NCI-H510A treated with DMSO at 0.1 percent for 48 hours (cell line): Measurements from ENCODE around the gene STK35.
"Not testable (repeated sequence)": the region's sequence is repeated elsewhere in the genome, so short reads cannot be mapped to it uniquely, and the experiment has no call there.

Experiments used
- DNase-seq: peaks from one replicate; lab custom pipeline; 2025; lab: John Stamatoyannopoulos, UW

Gene STK35

GRCh38 chr20:2163312-2163711 lies 61.7 kb downstream of the STK35 start:
- DNase-seq: no peak

DNA sequence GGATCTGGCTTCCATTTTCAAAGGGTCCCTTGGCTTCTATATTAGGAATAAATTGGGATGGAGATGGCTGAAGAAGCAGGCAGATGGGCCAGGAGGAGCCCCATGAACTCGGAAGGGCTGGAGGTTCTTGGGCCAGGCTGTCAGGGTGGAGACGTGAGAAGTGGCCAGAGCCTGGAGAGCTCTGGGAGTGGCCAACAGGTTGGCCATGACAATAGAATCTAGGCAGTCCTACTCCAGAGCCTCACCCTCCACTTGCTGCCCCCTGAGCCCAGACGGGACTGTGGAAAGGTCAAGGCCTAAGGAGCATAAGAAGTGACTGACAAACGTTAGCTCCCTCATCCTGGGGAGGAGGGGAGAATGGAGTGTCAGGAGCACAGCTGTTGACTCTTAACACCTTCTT lies 62.1 kb downstream of the STK35 start:
- DNase-seq: no peak

DNA sequence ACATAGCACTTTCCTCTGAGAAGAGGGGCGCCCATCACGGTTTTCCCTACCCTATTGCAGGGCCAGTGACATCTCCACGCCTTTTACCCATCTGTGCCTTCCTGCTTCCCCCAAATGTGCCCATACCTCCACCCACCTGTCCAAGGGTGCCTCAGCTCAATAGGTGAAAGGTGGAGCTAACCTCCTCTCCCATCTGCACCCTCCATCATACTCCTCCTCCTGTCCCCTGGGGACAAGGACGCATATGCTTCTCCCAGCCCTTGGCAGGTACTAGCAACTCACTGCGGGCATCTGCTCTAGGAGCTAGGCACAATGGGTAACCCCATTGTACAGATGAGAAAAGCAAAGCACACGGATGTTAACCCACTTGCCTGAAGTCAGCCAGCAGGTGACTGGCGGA lies 62.8 kb downstream of the STK35 start:
- DNase-seq: no peak

- DNase-seq: no peak
These were observed 63.3 kb downstream of the STK35 start for GRCh38 chr20:2164966-2165365.

GRCh38 chr20:2165871-2166270 lies 64.2 kb downstream of the STK35 start:
- no peak for DNase-seq

- no peak for DNase-seq
These were observed 65.5 kb downstream of the STK35 start for GRCh38 chr20:2167112-2167511.

- no peak for DNase-seq
These were observed 67.3 kb downstream of the STK35 start for GRCh38 chr20:2168946-2169345.

GRCh38 chr20:2169456-2170088 lies 67.9 kb downstream of the STK35 start:
- DNase-seq: no peak

- DNase-seq: no peak
These were observed 68.8 kb downstream of the STK35 start for GRCh38 chr20:2170404-2170803.

DNA sequence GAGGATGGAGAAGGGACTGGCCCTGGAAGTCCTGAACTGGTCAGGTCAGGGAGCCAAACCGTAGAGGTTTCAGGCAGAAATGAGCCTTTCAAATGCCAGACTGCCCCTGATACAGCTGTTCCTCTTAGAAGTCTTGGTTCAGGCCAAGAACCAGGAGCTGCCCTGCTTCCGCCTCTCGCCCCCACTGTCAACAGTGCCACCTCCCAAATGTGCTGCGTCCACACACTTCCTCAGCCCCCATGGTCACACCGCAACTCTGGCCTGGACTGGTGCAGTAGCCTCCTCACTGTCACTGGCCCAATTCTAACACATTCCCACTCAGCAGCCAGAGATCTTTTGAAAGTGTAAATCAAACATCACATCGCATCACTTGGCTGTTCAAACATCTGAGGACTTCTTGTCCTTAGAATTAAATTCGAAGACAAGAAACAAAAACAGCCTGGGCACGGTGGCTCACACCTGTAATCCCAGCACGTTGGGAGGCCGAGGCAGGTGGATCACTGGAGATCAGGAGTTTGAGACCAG lies 69.7 kb downstream of the STK35 start:
- DNase-seq: no peak

DNA sequence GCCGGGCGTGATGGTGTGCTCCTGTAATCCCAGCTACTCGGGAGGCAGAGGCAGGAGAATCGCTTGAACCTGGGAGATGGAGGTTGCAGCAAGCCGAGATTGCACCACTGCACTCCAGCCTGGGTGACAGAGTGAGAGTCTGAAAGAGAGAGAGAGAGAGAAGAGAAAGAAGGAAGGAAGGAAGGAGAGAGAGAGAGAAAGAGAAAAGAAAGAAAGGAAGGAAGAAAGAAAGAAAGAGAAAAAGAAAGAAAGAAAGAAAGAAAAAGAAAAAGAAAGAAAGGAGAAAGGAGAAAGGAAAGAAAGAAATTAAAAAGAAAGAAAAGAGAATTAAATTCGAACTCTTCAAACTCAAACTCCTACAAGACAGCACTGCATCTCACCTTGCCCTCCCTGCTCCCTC lies 70.2 kb downstream of the STK35 start:
- DNase-seq: not testable (repeated sequence)

- DNase-seq: peak; percentile 68
These were observed 70.9 kb downstream of the STK35 start for GRCh38 chr20:2172305-2173175.

GRCh38 chr20:2173186-2173585 lies 71.6 kb downstream of the STK35 start:
- DNase-seq: no peak

DNA sequence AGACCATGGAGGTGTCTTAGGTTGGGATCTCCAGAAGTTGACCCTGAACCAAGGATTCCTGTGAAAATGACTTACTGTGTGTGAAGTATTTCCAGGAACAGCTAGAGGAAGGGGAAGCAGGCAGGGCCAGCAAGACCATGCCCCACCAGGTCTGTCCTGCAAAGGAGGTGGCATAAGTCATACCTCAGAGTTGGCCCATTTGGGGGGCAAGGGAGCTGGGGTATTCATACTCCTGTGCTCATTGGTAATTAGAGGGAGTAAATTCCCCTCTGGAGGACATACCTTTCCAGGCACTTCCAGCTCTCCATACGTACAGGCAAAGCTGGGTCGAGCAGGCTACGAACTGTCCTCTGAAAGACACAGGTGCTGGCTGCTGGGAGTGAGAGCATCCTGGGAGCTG lies 72.4 kb downstream of the STK35 start:
- no peak for DNase-seq

GRCh38 chr20:2176946-2177345 lies 75.3 kb downstream of the STK35 start:
- DNase-seq: no peak

DNA sequence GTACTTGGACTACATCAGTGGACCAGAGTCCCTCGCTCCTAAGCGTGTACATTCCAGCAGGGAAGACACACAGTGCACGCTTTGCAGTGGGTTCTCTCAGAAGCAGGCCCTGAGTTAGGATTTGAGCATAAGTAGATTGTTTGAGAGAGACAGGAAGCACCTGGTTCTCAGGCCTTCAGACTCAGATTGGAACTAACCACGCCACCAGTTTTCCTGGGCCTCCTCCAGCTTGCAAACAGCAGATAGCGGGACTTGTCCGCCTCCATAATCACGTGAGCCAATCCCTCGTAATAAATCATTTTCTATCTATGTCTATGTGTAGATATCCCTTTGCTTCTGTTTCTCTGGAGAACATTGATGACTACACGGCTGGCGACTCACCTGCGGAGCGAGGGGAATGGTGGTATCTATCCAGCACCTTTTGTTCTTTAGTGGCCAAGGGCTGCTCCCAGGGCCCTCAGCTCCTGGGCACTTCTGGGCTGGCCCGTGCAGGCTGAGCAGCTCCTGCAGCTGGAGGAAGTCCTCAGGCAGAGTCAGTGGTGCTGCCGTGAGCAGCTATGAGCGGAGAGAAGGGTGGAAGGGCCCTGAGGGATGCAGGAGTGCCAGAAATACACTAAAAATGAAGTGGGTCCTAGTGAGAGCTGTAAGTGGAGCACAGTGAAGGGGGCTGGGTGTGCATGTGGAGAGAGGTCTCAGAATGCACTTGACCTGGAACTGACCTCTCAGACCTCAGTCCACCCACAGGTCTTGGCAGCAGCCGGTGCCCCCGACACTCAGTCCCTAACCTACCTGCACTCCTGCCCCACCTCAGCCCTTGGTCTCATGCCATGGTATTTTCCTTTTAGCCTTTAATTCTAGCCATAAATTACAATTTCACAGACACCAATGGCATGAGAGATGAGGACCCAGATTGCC lies 76.9 kb downstream of the STK35 start:
- DNase-seq: peak; percentile 4

GRCh38 chr20:2179233-2179580 lies 77.6 kb downstream of the STK35 start:
- no peak for DNase-seq

GRCh38 chr20:2179949-2180348 lies 78.3 kb downstream of the STK35 start:
- DNase-seq: no peak

GRCh38 chr20:2183381-2183780 lies 81.8 kb downstream of the STK35 start:
- no peak for DNase-seq

DNA sequence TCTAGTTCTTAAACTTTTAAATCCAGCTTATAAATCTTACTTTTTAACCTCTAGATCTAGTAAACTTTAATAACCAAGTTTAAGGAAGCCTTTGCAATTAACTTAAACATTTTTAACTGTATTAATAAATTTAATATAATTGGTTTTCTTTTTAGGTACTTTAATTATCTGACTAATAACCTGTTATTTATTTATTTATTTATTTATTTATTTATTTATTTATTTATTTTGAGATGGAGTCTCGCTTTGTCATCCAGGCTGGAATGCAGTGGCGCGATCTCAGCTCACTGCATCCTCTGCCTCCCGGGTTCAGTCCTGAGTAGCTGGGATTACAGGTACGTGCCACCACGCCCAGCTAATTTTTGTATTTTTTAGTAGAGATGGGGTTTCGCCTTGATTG lies 83.3 kb downstream of the STK35 start:
- not testable (repeated sequence) for DNase-seq

DNA sequence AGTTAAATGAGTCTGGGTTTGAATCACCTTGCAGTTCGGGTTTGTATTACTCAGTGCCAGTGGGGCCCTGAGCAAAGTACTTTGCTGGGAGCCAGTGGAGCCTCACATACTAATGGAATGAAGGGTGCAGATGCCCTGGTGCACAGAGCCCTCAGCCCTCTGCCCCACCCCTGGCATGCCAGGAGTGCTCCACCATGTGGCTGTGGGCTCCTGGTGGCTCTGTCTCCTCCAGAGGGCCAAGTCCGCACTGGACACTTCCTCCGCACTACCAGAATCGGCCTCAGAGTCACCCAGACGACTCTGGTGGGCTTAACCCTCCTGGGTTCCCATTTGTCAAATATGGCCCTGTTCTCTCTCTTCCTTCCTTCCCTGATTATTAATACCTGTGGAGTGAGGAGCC lies 94.0 kb downstream of the STK35 start:
- no peak for DNase-seq

GRCh38 chr20:2197166-2197565 lies 95.5 kb downstream of the STK35 start:
- no peak for DNase-seq
